CD4-positive, alpha-beta T cell (primary cell): ENCODE measurements around the gene RASGRP4. TPM values are rescaled to one million over a fixed set of nuclear protein-coding genes. Genes with fewer than 3 reads are reported as not detected.

Source experiments
- ATAC-seq: fragments of 200-7000 bp; cut with Tn5 transposase; one replicate; pipeline ENCODE4 v1.10.0; 2022; ENCODE audit warnings: mild to moderate bottlenecking; ENCODE audit not compliant: poor library complexity
- CTCF ChIA-PET: fragments of 350-600 bp; sonication (Branson Sonifier 250); formaldehyde crosslinking; loops from one replicate; lab custom pipeline; 2021; ENCODE audit warnings: antibody characterized with exemption, inconsistent platforms; lab: Charles Lee
- POLR2A ChIA-PET: fragments of 350-600 bp; sonication (Branson Sonifier 250); formaldehyde crosslinking; loops from one replicate; lab custom pipeline; 2021; ENCODE audit warnings: antibody characterized with exemption, inconsistent platforms; lab: Charles Lee
- DNase-seq, 14 experiments: peaks; one replicate each; pipeline ENCODE4 v3.0.0-alpha.2; 2013 to 2020; ENCODE audit warnings: mixed read lengths in 2 of 14
- H3K27ac ChIP-seq, 2 donors: one replicate each; pipeline versions ENCODE4 v1.5.1 to v1.7.0; 2013; ENCODE audit warnings: low read length in 2 of 2, low read depth in 1 of 2, mild to moderate bottlenecking in 1 of 2
- H3K27me3 ChIP-seq, 2 experiments: 1 replicate in 1 of 2; 2 replicates in 1 of 2; pipeline versions ENCODE4 v1.6.1 to v1.7.0; 2013; ENCODE audit warnings: low read length in 2 of 2, control low read depth in 1 of 2, mild to moderate bottlenecking in 1 of 2, moderate library complexity in 1 of 2; ENCODE audit not compliant: insufficient read depth in 2 of 2, control insufficient read depth in 1 of 2
- H3K36me3 ChIP-seq: one replicate; pipeline ENCODE4 v1.6.1; 2013; ENCODE audit warnings: low read length, control low read depth; ENCODE audit not compliant: insufficient read depth
- H3K4me1 ChIP-seq: one replicate; pipeline ENCODE4 v1.6.1; 2013; ENCODE audit warnings: low read length, control low read depth; ENCODE audit not compliant: insufficient read depth
- H3K4me3 ChIP-seq: one replicate; pipeline ENCODE4 v1.5.1; 2013; ENCODE audit warnings: mild to moderate bottlenecking, low read length, moderate library complexity
- H3K9me3 ChIP-seq, 2 experiments: 1 replicate in 1 of 2; 2 replicates in 1 of 2; pipeline versions ENCODE4 v1.6.1 to v1.7.0; 2013; ENCODE audit warnings: low read length in 2 of 2, mild to moderate bottlenecking in 2 of 2, control low read depth in 1 of 2, moderate library complexity in 1 of 2; ENCODE audit not compliant: control insufficient read depth in 1 of 2, insufficient read depth in 1 of 2
- H3K27ac Mint-ChIP-seq: one replicate; pipeline ENCODE4 v1.8.0; 2020; ENCODE audit warnings: mixed read lengths
- H3K27me3 Mint-ChIP-seq: one replicate; pipeline ENCODE4 v1.8.0; 2021; ENCODE audit warnings: mixed read lengths
- H3K36me3 Mint-ChIP-seq: one replicate; pipeline ENCODE4 v1.8.0; 2021; ENCODE audit warnings: low read depth, mixed read lengths
- H3K4me1 Mint-ChIP-seq: one replicate; pipeline ENCODE4 v1.8.0; 2021; ENCODE audit warnings: low read depth, mixed read lengths
- H3K4me3 Mint-ChIP-seq: one replicate; pipeline ENCODE4 v1.8.0; 2020; ENCODE audit warnings: mild to moderate bottlenecking, mixed read lengths
- H3K9me3 Mint-ChIP-seq: one replicate; pipeline ENCODE4 v1.8.0; 2020; ENCODE audit warnings: mixed read lengths
- intact Hi-C, 2 experiments: fragments of 100-400 bp; cut with DNase I in 1 of 2; cut with micrococcal nuclease in 1 of 2; formaldehyde crosslinking; loops; one replicate each; pipeline versions ENCODE4 v1.15.1 to v1.9.0; 2023 to 2025; cut with DNase I, micrococcal nuclease
- total RNA-seq, 174 experiments: library from RNA in 2 of 174; stranded (reverse) in 2 of 174; gene quantifications; one replicate each; pipeline ENCODE4 v1.2.3 and lab custom pipeline; 2021 to 2026
- TF ChIP-seq, protein P1 (sequence below): fragments of 200-600 bp; IDR thresholded peaks from one replicate; pipeline ENCODE4 v1.8.0; 2022; ENCODE audit warnings: antibody characterized with exemption, mild to moderate bottlenecking

Gene RASGRP4
- total RNA-seq, 2 experiments from 2014 or later = 0.30 to 0.45 TPM

DNA sequence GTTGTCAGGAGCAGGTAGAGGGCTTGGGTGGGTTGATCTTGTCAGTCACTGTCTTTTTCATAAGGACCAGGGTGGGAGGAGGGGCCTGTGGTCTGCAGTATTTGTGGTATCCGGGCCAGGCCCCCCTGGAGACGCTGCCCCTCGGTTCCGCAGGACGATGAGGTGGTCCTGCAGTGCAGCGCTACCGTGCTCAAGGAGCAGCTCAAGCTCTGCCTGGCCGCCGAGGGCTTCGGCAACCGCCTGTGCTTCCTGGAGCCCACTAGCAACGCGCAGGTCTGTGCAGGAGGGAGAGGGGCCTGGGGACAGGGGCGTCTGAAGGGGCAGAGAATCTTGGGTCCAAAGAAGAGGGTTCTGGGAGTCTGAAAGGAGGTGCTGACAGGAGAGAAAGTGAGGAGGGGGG is 14.6 kb upstream of the RASGRP4 start:
- ChIA-PET CTCF (no interaction called here), POLR2A (no interaction called here)
- no peaks in the 10 kb centered on the region for H3K4me1 Mint-ChIP-seq
- no peak overlapping the region for H3K27ac ChIP-seq
- peaks cover 0 to 2% of the 10 kb centered on the region in 2 experiments for H3K27me3 ChIP-seq
- ATAC-seq (no peak), DNase-seq (no peak)
- H3K4me3 ChIP-seq = no peak overlapping the region
- H3K9me3 Mint-ChIP-seq = no peaks in the 10 kb centered on the region
- no peak overlapping the region for H3K27ac Mint-ChIP-seq
- TF ChIP-seq, protein P1, sequence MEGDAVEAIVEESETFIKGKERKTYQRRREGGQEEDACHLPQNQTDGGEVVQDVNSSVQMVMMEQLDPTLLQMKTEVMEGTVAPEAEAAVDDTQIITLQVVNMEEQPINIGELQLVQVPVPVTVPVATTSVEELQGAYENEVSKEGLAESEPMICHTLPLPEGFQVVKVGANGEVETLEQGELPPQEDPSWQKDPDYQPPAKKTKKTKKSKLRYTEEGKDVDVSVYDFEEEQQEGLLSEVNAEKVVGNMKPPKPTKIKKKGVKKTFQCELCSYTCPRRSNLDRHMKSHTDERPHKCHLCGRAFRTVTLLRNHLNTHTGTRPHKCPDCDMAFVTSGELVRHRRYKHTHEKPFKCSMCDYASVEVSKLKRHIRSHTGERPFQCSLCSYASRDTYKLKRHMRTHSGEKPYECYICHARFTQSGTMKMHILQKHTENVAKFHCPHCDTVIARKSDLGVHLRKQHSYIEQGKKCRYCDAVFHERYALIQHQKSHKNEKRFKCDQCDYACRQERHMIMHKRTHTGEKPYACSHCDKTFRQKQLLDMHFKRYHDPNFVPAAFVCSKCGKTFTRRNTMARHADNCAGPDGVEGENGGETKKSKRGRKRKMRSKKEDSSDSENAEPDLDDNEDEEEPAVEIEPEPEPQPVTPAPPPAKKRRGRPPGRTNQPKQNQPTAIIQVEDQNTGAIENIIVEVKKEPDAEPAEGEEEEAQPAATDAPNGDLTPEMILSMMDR = no peak
- intact Hi-C loops = no loop called here
- no peaks in the 10 kb centered on the region for H3K36me3 Mint-ChIP-seq
- H3K4me3 Mint-ChIP-seq = no peak overlapping the region
- H3K4me1 ChIP-seq = no peaks in the 10 kb centered on the region
- no peaks in the 10 kb centered on the region for H3K9me3 ChIP-seq
- no peaks in the 10 kb centered on the region for H3K36me3 ChIP-seq
- peaks cover 25% of the 10 kb centered on the region for H3K27me3 Mint-ChIP-seq

DNA sequence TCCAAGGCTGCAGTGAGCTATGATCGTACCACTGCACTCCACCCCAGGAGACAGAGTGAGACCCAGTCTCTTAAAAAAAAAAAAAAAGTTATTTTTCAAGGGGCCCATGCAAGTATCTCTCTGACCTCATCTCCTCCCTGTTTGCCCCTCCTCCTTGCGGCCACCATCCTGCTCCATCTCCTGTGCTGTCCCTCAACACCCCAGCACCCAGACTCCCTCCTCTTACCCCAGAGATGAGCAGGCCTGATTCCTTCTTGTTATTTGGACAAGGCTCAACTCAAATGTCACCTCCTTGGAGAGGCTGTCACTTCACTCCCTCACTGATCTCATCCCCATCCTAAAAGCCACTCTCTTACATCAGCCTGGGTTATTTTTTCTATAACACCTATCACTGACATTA is 11.9 kb upstream of the RASGRP4 start:
- Histone ChIP-seq H3K27me3 (peaks cover 14 to 20% of the 10 kb centered on the region in 2 experiments), H3K4me3 (no peak overlapping the region), H3K9me3 (no peaks in the 10 kb centered on the region), H3K36me3 (no peaks in the 10 kb centered on the region), H3K4me1 (peaks cover 14% of the 10 kb centered on the region), H3K27ac (no peak overlapping the region)
- ATAC-seq (no peak), DNase-seq (no peak)
- H3K9me3 Mint-ChIP-seq = no peaks in the 10 kb centered on the region
- TF ChIP-seq, protein P1 = no peak
- peaks cover 34% of the 10 kb centered on the region for H3K27me3 Mint-ChIP-seq
- no peak overlapping the region for H3K4me3 Mint-ChIP-seq
- H3K4me1 Mint-ChIP-seq = peaks cover 5% of the 10 kb centered on the region
- no peaks in the 10 kb centered on the region for H3K36me3 Mint-ChIP-seq
- CTCF ChIA-PET = no interaction called here
- POLR2A ChIA-PET = no interaction called here
- no peak overlapping the region for H3K27ac Mint-ChIP-seq
- intact Hi-C loops = no loop called here

DNA sequence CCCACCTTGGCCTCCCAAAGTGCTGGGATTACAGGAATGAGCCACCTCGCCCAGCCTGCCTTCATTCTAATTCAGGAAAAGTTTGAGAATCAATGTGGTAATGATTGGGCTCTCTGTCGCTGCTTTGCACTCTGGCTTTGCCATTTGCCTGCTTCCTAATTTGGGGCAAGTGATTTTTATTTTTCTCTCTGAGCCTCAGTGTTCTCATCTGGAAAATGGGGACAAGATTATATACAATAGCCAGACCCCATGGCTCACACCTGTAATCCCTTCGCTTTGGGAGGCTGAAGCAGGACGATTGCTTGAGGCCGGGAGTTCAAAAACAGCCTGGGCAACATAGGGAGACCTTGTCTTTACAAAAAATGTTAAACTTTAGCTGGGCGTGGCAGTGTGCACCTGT is 11.3 kb upstream of the RASGRP4 start:
- Histone ChIP-seq H3K36me3 (no peaks in the 10 kb centered on the region), H3K27me3 (peaks cover 14 to 21% of the 10 kb centered on the region in 2 experiments), H3K4me3 (no peak overlapping the region), H3K4me1 (peaks cover 14% of the 10 kb centered on the region), H3K9me3 (no peaks in the 10 kb centered on the region), H3K27ac (no peak overlapping the region)
- Mint-ChIP-seq H3K9me3 (no peaks in the 10 kb centered on the region), H3K4me3 (no peak overlapping the region), H3K4me1 (peaks cover 5% of the 10 kb centered on the region), H3K27ac (no peak overlapping the region), H3K36me3 (no peaks in the 10 kb centered on the region), H3K27me3 (peaks cover 34% of the 10 kb centered on the region)
- ChIA-PET CTCF (no interaction called here), POLR2A (no interaction called here)
- DNase-seq = no peak
- ATAC-seq = no peak
- TF ChIP-seq, protein P1 = no peak
- intact Hi-C loops = no loop called here
